Measurements from ENCODE around the gene ADAM12.
"Not testable (repeated sequence)": the region's sequence is repeated elsewhere in the genome, so short reads cannot be mapped to it uniquely, and the experiment has no call there.

The ADAM12 gene

DNA sequence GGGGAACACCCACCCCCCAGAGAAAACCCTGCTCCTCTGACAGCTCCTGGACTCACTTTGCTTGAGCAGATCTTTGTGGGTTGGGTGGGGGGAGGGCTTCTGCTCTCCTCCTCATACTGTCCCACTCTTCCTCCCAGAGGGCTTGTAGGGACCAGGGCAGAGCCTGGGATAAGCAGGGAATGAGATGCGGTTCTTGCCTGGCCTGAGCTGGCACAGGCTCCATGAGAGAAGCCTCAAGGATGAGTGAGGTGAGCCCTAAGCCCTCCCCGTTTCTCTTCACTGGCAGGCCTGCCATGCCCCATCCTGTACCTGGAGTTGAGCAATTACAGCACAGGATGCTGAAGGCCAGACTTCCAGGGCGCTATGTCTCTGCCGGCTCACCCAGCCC lies 134.7 kb downstream of the ADAM12 start:
- H3K4me3 ChIP-seq (ENCODE audit: low read depth, low read length), result no peak overlapping the region
- TF ChIP-seq, protein P1, sequence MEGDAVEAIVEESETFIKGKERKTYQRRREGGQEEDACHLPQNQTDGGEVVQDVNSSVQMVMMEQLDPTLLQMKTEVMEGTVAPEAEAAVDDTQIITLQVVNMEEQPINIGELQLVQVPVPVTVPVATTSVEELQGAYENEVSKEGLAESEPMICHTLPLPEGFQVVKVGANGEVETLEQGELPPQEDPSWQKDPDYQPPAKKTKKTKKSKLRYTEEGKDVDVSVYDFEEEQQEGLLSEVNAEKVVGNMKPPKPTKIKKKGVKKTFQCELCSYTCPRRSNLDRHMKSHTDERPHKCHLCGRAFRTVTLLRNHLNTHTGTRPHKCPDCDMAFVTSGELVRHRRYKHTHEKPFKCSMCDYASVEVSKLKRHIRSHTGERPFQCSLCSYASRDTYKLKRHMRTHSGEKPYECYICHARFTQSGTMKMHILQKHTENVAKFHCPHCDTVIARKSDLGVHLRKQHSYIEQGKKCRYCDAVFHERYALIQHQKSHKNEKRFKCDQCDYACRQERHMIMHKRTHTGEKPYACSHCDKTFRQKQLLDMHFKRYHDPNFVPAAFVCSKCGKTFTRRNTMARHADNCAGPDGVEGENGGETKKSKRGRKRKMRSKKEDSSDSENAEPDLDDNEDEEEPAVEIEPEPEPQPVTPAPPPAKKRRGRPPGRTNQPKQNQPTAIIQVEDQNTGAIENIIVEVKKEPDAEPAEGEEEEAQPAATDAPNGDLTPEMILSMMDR (IDR thresholded peaks at IDR 0.05; ENCODE audit: borderline replicate concordance, insufficient read depth, low read depth, low read length), result no peak

DNA sequence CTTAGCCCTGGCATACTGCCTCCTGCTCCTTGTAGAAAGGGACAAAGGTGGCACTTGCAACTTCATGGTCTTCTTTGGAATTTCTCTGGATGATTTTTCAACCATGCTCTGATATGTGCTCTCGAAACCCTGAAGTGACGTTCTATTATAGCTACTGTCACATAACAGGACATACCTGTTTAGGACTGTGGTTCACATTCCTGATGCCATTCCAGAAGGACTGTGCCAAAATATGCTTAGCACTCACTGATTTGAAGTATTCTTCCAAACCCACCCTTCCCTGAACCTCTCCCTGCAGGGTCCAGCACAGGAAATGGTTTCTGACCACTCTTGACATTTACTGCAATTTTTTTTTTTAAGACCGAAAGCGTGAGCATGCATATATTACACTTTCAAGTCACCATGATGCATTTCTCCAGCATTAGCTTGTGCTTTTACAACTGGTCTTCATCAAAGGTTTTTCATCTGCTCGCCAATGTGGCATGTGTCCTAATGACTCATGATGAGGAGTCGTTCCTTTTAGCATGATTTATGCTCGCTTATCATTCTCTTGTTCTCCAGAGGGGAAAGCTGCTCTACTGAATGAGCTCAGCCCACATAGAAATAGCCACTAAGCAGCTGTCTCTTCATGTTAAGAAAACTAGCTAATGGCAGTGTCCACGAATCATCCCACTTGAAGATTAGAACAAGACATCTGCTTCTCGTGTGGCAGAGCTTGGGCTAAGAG lies 135.2 kb downstream of the ADAM12 start:
- TF ChIP-seq, protein P1 (IDR thresholded peaks at IDR 0.05; ENCODE audit: borderline replicate concordance, insufficient read depth, low read depth, low read length), result no peak
- H3K4me3 ChIP-seq (ENCODE audit: low read depth, low read length), result no peak overlapping the region

DNA sequence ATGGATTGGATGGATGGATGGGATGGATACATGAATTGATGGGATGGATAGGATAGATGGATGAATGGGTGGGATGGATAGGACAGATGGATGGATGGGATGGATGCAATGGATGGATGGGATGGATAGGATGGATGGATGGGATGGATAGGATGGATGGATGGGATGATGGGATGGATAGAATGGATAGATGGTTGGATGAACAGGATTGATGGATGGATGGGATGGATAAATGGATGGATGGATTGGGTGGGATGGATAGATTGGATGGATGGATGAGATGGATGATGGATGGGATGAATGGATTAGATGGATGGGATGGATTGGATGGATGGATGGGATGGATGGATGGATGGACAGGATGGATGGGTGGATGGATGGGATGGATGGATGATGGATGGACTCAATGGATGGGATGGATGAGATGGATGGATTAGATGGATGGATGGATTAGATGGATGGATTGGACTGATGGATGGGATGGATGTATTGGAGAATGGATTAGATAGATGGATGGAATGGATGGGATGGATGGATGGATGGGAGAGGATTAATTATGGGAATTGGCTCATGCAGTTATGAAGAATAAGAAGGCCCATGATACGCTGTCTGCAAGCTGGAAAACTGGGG lies 136.4 kb downstream of the ADAM12 start:
- no peak overlapping the region for H3K4me3 ChIP-seq (ENCODE audit: low read depth, low read length)
- TF ChIP-seq, protein P1 (IDR thresholded peaks at IDR 0.05; ENCODE audit: borderline replicate concordance, insufficient read depth, low read depth, low read length), result no peak

DNA sequence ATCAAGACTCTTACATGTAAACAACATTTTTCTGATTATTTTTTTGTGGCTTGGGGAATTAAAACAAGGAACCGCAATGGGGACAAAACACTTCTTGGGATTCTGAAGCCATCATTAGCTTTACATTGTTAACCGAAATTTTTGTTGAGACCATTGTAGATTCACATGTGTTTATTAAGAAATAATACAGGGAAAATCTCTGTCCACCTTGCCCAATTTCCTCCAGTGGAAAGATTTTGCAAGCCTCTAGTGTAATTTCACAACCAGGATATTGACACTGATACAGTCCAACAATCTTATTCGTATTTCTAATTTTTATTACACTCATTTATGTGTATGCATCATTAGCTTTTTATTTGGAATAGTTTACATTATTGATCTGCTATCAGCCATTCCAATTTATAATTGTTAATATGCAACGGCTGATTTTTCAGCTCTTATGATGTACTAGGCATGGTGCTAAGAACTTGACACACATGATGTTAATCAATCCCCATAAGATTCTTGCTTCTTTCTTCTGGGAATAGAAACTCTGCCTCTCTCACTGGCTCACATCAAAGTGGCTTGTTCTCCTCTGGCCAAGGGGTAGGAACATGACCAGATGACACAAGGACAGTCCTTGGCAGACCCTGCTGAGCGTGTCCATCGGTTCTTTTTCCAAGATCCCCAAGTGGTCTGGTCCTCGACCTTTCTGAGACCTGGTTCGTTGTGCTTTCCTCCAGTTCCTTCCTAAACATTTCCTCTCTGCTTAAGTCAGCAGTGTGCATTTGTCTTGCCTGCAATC lies 137.6 kb downstream of the ADAM12 start:
- H3K4me3 ChIP-seq (ENCODE audit: low read depth, low read length), result no peak overlapping the region
- TF ChIP-seq, protein P1 (IDR thresholded peaks at IDR 0.05; ENCODE audit: borderline replicate concordance, insufficient read depth, low read depth, low read length), result no peak

DNA sequence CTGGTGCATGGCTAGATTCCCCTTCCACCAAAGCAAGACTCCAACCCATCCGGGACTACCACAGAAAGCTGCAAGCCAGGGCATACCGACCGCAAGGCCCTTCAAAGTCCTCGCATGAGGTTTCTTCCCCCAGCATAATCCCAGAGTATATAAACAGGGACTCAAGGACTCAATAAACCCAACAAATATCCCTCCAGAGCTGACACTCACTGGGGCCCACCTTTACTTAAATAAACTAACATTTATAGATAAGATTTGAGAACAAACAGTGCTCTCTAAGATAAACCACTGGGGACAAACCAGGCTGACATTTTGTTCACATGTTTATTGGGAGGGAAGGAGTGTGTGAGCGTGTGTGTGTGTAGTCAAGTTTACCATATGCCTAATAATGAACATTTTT lies 138.2 kb downstream of the ADAM12 start:
- no peak overlapping the region for H3K4me3 ChIP-seq (ENCODE audit: low read depth, low read length)
- TF ChIP-seq, protein P1 (IDR thresholded peaks at IDR 0.05; ENCODE audit: borderline replicate concordance, insufficient read depth, low read depth, low read length), result no peak

DNA sequence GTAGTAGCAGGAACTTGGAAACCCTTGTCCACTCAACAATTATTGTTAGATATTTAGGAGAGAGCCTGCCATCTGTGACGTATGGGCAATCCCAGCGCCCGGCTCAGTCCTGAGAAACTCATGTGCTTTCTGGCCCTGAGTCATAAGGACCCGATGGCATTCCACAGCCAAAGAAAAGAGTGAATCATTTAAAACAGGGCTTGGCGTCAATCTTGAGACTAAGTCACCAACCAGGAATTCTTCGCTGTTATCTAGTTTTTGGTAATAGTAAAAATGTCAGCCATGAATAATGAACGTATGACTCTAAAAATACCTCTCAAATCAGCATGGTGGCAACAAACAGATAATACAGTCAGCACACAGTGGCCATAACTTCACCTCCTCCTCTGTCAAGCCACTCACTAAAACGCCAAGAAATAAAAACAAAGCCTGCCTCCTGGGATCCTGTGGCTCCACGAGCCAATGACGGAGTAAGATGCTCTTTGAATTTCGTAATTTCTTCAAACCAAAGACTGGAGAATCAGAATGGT lies 140.8 kb downstream of the ADAM12 start:
- H3K4me3 ChIP-seq (ENCODE audit: low read depth, low read length), result no peak overlapping the region
- TF ChIP-seq, protein P1 (IDR thresholded peaks at IDR 0.05; ENCODE audit: borderline replicate concordance, insufficient read depth, low read depth, low read length), result no peak

DNA sequence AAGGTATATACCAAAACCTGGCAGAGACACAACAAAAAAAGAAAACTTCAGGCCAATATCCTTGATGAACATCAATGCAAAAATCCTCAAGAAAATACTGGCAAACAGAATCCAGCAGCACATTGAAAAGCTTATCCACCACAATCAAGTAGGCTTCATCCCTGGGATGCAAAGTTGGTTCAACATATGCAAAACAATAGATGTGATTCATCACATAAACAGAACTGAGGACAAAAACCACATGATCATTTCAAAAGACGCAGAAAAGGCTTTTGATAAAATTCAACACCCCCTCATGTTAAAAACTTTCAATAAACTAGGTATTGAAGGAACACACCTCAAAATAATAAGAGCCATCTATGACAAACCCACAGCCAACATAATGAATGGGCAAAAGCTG lies 141.9 kb downstream of the ADAM12 start:
- not testable (repeated sequence) for H3K4me3 ChIP-seq (ENCODE audit: low read depth, low read length)
